HEK293 (cell line): ENCODE results near the gene YJU2.
A peak's percentile ranks its signal among the peaks of the same experiment; 100 is the strongest.

ENCODE experiments used
- ATF2 ChIP-seq: fragments of 450-650 bp; formaldehyde crosslinking; IDR thresholded peaks from 2 replicates; pipeline ENCODE4 v1.5.1; 2016; ENCODE audit warnings: missing biosample characterization, missing genetic modification characterization, low read depth
- GLI2 ChIP-seq: fragments of 450-650 bp; formaldehyde crosslinking; IDR thresholded peaks from 2 replicates; pipeline ENCODE4; 2017; ENCODE audit warnings: missing biosample characterization, missing genetic modification characterization, low read depth, borderline replicate concordance
- TRIM28 ChIP-seq: IDR thresholded peaks from 2 replicates; pipeline ENCODE4 v1.6.1; 2011; ENCODE audit warnings: low read length, control low read depth, borderline replicate concordance
- ZBTB49 ChIP-seq: fragments of 450-650 bp; formaldehyde crosslinking; IDR thresholded peaks from 2 replicates; pipeline ENCODE4 v1.5.1; 2016; ENCODE audit warnings: missing biosample characterization, missing genetic modification characterization, low read depth
- ZBTB6 ChIP-seq: fragments of 450-650 bp; formaldehyde crosslinking; IDR thresholded peaks from 2 replicates; pipeline ENCODE4 v1.5.1; 2017; ENCODE audit warnings: missing biosample characterization, missing genetic modification characterization
- ZFP69B ChIP-seq: fragments of 450-650 bp; formaldehyde crosslinking; IDR thresholded peaks from 2 replicates; pipeline ENCODE4 v1.5.1; 2016; ENCODE audit warnings: missing biosample characterization, missing genetic modification characterization
- ZIC2 ChIP-seq: fragments of 450-650 bp; formaldehyde crosslinking; IDR thresholded peaks from 2 replicates; pipeline ENCODE4 v1.5.1; 2016; ENCODE audit warnings: missing biosample characterization, missing genetic modification characterization
- ZNF2 ChIP-seq: fragments of 450-650 bp; formaldehyde crosslinking; IDR thresholded peaks from 2 replicates; pipeline ENCODE4 v1.5.1; 2016; ENCODE audit warnings: missing biosample characterization, missing genetic modification characterization
- ZNF26 ChIP-seq: fragments of 450-650 bp; formaldehyde crosslinking; IDR thresholded peaks from 2 replicates; pipeline ENCODE4 v1.5.1; 2016; ENCODE audit warnings: missing biosample characterization, missing genetic modification characterization
- ZNF280C ChIP-seq: fragments of 450-650 bp; formaldehyde crosslinking; IDR thresholded peaks from 2 replicates; pipeline ENCODE4 v1.5.1; 2016; ENCODE audit warnings: missing biosample characterization, missing genetic modification characterization
- ZNF341 ChIP-seq: fragments of 450-650 bp; formaldehyde crosslinking; IDR thresholded peaks from 2 replicates; pipeline ENCODE4; 2016; ENCODE audit warnings: low read depth, missing biosample characterization, missing genetic modification characterization
- ZNF362 ChIP-seq: fragments of 450-650 bp; formaldehyde crosslinking; IDR thresholded peaks from 2 replicates; pipeline ENCODE4 v1.5.1; 2016; ENCODE audit warnings: missing biosample characterization, missing genetic modification characterization
- ZNF426 ChIP-seq: fragments of 450-650 bp; formaldehyde crosslinking; IDR thresholded peaks from 2 replicates; pipeline ENCODE4 v1.5.1; 2017; ENCODE audit warnings: missing biosample characterization, missing genetic modification characterization, mild to moderate bottlenecking, inconsistent platforms, moderate library complexity
- ZNF488 ChIP-seq: fragments of 450-650 bp; formaldehyde crosslinking; IDR thresholded peaks from 2 replicates; pipeline ENCODE4 v1.5.1; 2016; ENCODE audit warnings: missing biosample characterization, missing genetic modification characterization
- ZNF529 ChIP-seq: fragments of 450-650 bp; formaldehyde crosslinking; IDR thresholded peaks from 2 replicates; pipeline ENCODE4 v1.5.1; 2017; ENCODE audit warnings: missing genetic modification characterization, missing biosample characterization; ENCODE audit not compliant: insufficient replicate concordance
- ZNF580 ChIP-seq: fragments of 450-650 bp; formaldehyde crosslinking; IDR thresholded peaks from 2 replicates; pipeline ENCODE4 v1.5.1; 2016; ENCODE audit warnings: missing biosample characterization, missing genetic modification characterization
- ZNF624 ChIP-seq: fragments of 450-650 bp; formaldehyde crosslinking; IDR thresholded peaks from 2 replicates; pipeline ENCODE4 v1.5.1; 2017; ENCODE audit warnings: missing biosample characterization, missing genetic modification characterization
- ZNF626 ChIP-seq: fragments of 450-650 bp; sonication (Bioruptor Pico); formaldehyde crosslinking; IDR thresholded peaks from 2 replicates; pipeline ENCODE4 v1.5.1; 2018; ENCODE audit warnings: missing biosample characterization, missing genetic modification characterization, inconsistent platforms
- ZNF658 ChIP-seq: fragments of 450-650 bp; formaldehyde crosslinking; IDR thresholded peaks from 2 replicates; pipeline ENCODE4; 2016; ENCODE audit warnings: missing biosample characterization, missing genetic modification characterization
- ZNF664 ChIP-seq: fragments of 450-650 bp; formaldehyde crosslinking; IDR thresholded peaks from 2 replicates; pipeline ENCODE4 v1.5.1; 2016; ENCODE audit warnings: missing biosample characterization, missing genetic modification characterization
- ZNF785 ChIP-seq: fragments of 450-650 bp; formaldehyde crosslinking; IDR thresholded peaks from 2 replicates; pipeline ENCODE4 v1.5.1; 2016; ENCODE audit warnings: missing biosample characterization, missing genetic modification characterization
- ZSCAN4 ChIP-seq: fragments of 450-650 bp; formaldehyde crosslinking; IDR thresholded peaks from 2 replicates; pipeline ENCODE4 v1.5.1; 2017; ENCODE audit warnings: missing biosample characterization, missing genetic modification characterization
- ZSCAN5A ChIP-seq: fragments of 450-650 bp; formaldehyde crosslinking; IDR thresholded peaks from 2 replicates; pipeline ENCODE4 v1.5.1; 2016; ENCODE audit warnings: missing biosample characterization, missing genetic modification characterization

Gene YJU2

GRCh38 chr19:4197625-4198466 is 49.0 kb upstream of the YJU2 start (continued):
- TF ChIP-seq ZSCAN5A (tag by site-specific recombination) (peak; percentile 71; the same call in 1 of the 2 replicates), ZNF2 (tag by site-specific recombination) (no peak), ZNF626 (tag by site-specific recombination) (no peak), ZNF280C (no peak), ATF2 (tag by site-specific recombination) (no peak), ZBTB6 (tag by site-specific recombination) (no peak), ZIC2 (no peak), ZSCAN4 (tag by site-specific recombination) (no peak), ZNF624 (tag by site-specific recombination) (no peak), ZNF26 (no peak), ZNF664 (tag by site-specific recombination) (peak; percentile 18; the same call in 1 of the 2 replicates), ZNF785 (tag by site-specific recombination) (0 out of 2 replicates have a peak, but pooled peaks have one; percentile 33), ZNF362 (tag by site-specific recombination) (no peak), ZNF341 (tag by site-specific recombination) (no peak), GLI2 (tag by site-specific recombination) (no peak), ZNF529 (tag by site-specific recombination) (no peak), ZFP69B (tag by site-specific recombination) (0 out of 2 replicates have a peak, but pooled peaks have one; percentile 28), TRIM28 (no peak), ZNF658 (tag by site-specific recombination) (no peak), ZNF426 (no peak), ZNF488 (tag by site-specific recombination) (no peak), ZNF580 (tag by site-specific recombination) (peak; percentile 89; the same call in 1 of the 2 replicates), ZBTB49 (no peak)
